Loucy (cell line): ENCODE measurements around the gene SLC6A12.

Experiments used
- EZH2phosphoT487 ChIP-seq: fragments of 200-600 bp; IDR thresholded peaks from 2 replicates; pipeline ENCODE4 v1.6.1; 2018; ENCODE audit warnings: antibody characterized with exemption, mild to moderate bottlenecking, moderate library complexity, borderline replicate concordance
- TF ChIP-seq, protein P1 (sequence below): fragments of 200-600 bp; sonication (generic); conservative IDR thresholded peaks from 2 replicates; pipeline ENCODE4 v1.5.1; 2014; ENCODE audit warnings: mild to moderate bottlenecking, antibody characterized with exemption, low read length

DNA sequence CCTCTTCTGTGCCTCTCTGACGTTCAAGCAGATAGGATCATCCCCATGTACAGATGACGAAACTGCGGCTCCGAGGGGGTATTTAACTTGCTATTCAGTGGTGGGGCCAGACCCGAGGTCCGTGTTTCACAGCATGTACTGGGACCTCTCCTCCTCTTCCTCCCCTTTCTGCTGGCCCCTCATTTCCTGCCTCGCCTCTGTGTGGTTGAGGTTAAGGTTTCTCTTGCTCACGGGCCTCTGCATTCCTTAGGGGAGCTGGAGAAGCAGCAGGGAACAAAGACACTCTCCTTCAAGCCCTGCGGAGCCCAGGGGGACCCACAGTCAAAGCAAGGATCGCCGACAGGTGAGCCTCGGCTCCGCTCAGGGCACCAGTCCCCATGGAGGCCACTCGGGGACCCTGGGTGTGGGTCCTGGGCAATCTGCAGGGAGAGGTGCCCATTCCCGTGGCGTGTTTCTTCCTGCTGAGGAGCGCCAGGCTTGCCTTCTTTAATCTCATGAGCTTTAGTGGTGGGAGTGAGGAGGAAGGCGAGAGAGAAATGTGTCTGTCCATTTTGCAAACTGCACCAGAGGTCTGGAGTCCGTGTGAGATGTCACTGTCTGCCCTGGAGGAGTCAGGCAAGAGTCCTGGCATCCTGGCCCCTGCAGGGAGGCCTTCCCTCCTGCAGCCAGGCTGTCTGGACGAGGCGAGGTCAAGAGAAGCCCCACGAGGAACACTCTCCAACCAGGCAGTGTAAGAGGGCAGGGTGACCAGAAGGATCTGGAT is 45.0 kb downstream of the SLC6A12 start:
- TF ChIP-seq, protein P1, sequence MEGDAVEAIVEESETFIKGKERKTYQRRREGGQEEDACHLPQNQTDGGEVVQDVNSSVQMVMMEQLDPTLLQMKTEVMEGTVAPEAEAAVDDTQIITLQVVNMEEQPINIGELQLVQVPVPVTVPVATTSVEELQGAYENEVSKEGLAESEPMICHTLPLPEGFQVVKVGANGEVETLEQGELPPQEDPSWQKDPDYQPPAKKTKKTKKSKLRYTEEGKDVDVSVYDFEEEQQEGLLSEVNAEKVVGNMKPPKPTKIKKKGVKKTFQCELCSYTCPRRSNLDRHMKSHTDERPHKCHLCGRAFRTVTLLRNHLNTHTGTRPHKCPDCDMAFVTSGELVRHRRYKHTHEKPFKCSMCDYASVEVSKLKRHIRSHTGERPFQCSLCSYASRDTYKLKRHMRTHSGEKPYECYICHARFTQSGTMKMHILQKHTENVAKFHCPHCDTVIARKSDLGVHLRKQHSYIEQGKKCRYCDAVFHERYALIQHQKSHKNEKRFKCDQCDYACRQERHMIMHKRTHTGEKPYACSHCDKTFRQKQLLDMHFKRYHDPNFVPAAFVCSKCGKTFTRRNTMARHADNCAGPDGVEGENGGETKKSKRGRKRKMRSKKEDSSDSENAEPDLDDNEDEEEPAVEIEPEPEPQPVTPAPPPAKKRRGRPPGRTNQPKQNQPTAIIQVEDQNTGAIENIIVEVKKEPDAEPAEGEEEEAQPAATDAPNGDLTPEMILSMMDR: no peak
- no peak for TF ChIP-seq EZH2phosphoT487
